B cell (primary cell): ENCODE measurements around the gene ABTB2. TPM values are rescaled to one million over a fixed set of nuclear protein-coding genes. Genes with fewer than 3 reads are reported as not detected.

Experiments
- ATAC-seq: fragments of 200-7000 bp; cut with Tn5 transposase; one replicate; pipeline ENCODE4 v1.10.0; 2021; ENCODE audit warnings: low read depth, mild to moderate bottlenecking, moderate number of reproducible peaks, moderate library complexity
- CTCF ChIA-PET: fragments of 350-600 bp; sonication (Branson Sonifier 250); formaldehyde crosslinking; loops from one replicate; lab custom pipeline; 2021; ENCODE audit warnings: antibody characterized with exemption, inconsistent platforms; lab: Charles Lee
- POLR2A ChIA-PET: fragments of 350-600 bp; sonication (Branson Sonifier 250); formaldehyde crosslinking; loops from one replicate; lab custom pipeline; 2021; ENCODE audit warnings: antibody characterized with exemption; lab: Charles Lee
- DNase-seq: peaks from one replicate; pipeline ENCODE4 v3.0.0; 2013
- H2AFZ ChIP-seq: 2 replicates; pipeline ENCODE4 v1.6.1; 2012; ENCODE audit warnings: mild to moderate bottlenecking, low read depth, low read length; ENCODE audit not compliant: insufficient read depth, poor library complexity, severe bottlenecking
- H3K27ac ChIP-seq, 2 donors: 1 replicate in 1 of 2; 2 replicates in 1 of 2; pipeline ENCODE4 v1.5.1; 2012 to 2013; ENCODE audit warnings: low read length in 2 of 2, mild to moderate bottlenecking in 2 of 2, moderate library complexity in 1 of 2
- H3K27me3 ChIP-seq, 4 experiments: fragments of 200-600 bp in 1 of 4; sonication (generic) in 1 of 4; replicated peaks in 1 of 4; 1 replicate in 2 of 4; 2 replicates in 2 of 4; pipeline versions ENCODE4 v1.6.1 to v1.7.0; 2013 to 2016; ENCODE audit warnings: low read length in 3 of 4, mild to moderate bottlenecking in 2 of 4, mixed read lengths in 1 of 4, moderate library complexity in 1 of 4; ENCODE audit not compliant: insufficient read depth in 4 of 4, control insufficient read depth in 3 of 4; ENCODE audit errors: control extremely low read depth in 1 of 4
- H3K36me3 ChIP-seq, 2 experiments: replicated peaks in 1 of 2; 1 replicate in 1 of 2; 2 replicates in 1 of 2; pipeline versions ENCODE4 v1.6.1 to v1.7.1; 2013; ENCODE audit warnings: low read length in 1 of 2; ENCODE audit not compliant: insufficient read depth in 2 of 2, control insufficient read depth in 1 of 2; ENCODE audit errors: control extremely low read depth in 1 of 2, extremely low read depth in 1 of 2
- H3K4me1 ChIP-seq, 2 donors: fragments of 200-600 bp in 1 of 2; sonication (generic) in 1 of 2; 1 replicate in 1 of 2; 2 replicates in 1 of 2; pipeline versions ENCODE4 v1.5.1 to v1.6.1; 2013 to 2017; ENCODE audit warnings: low read length in 2 of 2; ENCODE audit not compliant: control insufficient read depth in 2 of 2, insufficient read depth in 2 of 2
- H3K4me2 ChIP-seq: replicated peaks from 2 replicates; pipeline ENCODE3; 2012; ENCODE audit warnings: mild to moderate bottlenecking, low read depth, low read length; ENCODE audit not compliant: poor library complexity, severe bottlenecking
- H3K4me3 ChIP-seq, 5 experiments: fragments of 200-600 bp in 1 of 5; sonication (generic) in 1 of 5; 1 replicate in 3 of 5; 2 replicates in 2 of 5; pipeline versions ENCODE4 v1.5.1 to v1.7.0; 2011 to 2016; ENCODE audit warnings: low read length in 4 of 5, mild to moderate bottlenecking in 4 of 5, low read depth in 2 of 5, control low read depth in 1 of 5, moderate library complexity in 1 of 5; ENCODE audit not compliant: insufficient read depth in 1 of 5; ENCODE audit errors: control extremely low read depth in 1 of 5, extremely low read depth in 1 of 5
- H3K79me2 ChIP-seq: fragments of 200-600 bp; sonication (generic); one replicate; pipeline ENCODE4 v1.6.0; 2016; ENCODE audit warnings: low read length; ENCODE audit not compliant: control insufficient read depth, insufficient read depth
- H3K9ac ChIP-seq: fragments of 200-600 bp; sonication (generic); 2 replicates; pipeline ENCODE4 v1.6.1; 2017; ENCODE audit warnings: mild to moderate bottlenecking, low read length, moderate library complexity
- H3K9me3 ChIP-seq, 3 donors: one replicate each; pipeline versions ENCODE4 v1.6.1 to v1.7.1; 2013; ENCODE audit warnings: low read length in 2 of 3; ENCODE audit not compliant: control insufficient read depth in 2 of 3, insufficient read depth in 1 of 3; ENCODE audit errors: control extremely low read depth in 1 of 3
- H4K20me1 ChIP-seq: 2 replicates; pipeline ENCODE4 v1.6.0; 2012; ENCODE audit warnings: mild to moderate bottlenecking, low read length; ENCODE audit not compliant: insufficient read depth, control insufficient read depth, poor library complexity, severe bottlenecking
- H3K27ac Mint-ChIP-seq: one replicate; pipeline ENCODE4 v1.8.0; 2021; ENCODE audit warnings: mixed read lengths
- H3K27me3 Mint-ChIP-seq: one replicate; pipeline ENCODE4 v1.8.0; 2021; ENCODE audit warnings: mixed read lengths
- H3K4me1 Mint-ChIP-seq: one replicate; pipeline ENCODE4 v1.8.0; 2021; ENCODE audit warnings: mixed read lengths
- H3K4me3 Mint-ChIP-seq: one replicate; pipeline ENCODE4 v1.8.0; 2021; ENCODE audit warnings: mixed read lengths
- H3K9me3 Mint-ChIP-seq: one replicate; pipeline ENCODE4 v1.8.0; 2022; ENCODE audit warnings: mixed read lengths; ENCODE audit not compliant: insufficient read depth
- CTCF ChIP-seq: fragments of 200-600 bp; IDR thresholded peaks from one replicate; pipeline ENCODE4 v1.8.0; 2022; ENCODE audit warnings: antibody characterized with exemption, mild to moderate bottlenecking
- EZH2 ChIP-seq: IDR thresholded peaks from 2 replicates; pipeline ENCODE4 v1.6.1; 2012; ENCODE audit warnings: borderline replicate concordance, low read depth, mild to moderate bottlenecking, moderate library complexity, low read length; ENCODE audit not compliant: insufficient read depth, poor library complexity, severe bottlenecking
- WGBS: methylation state at CpG from one replicate; pipeline ENCODE4 v1.1.5; 2013; ENCODE audit warnings: missing lambda C conversion rate; ENCODE audit not compliant: insufficient coverage; 5-methylcytosine and 5-hydroxymethylcytosine counted together
- intact Hi-C: fragments of 100-400 bp; cut with micrococcal nuclease; formaldehyde crosslinking; loops from one replicate; pipeline ENCODE4 v1.10.0; 2022
- polyA plus RNA-seq: library from polyadenylated mRNA; depleted of rRNA; stranded (reverse); fragments of >200 nt; gene quantifications from 2 replicates; pipeline ENCODE4 v1.2.3, GENCODE V29; 2012
- total RNA-seq, 2 donors: library from RNA; stranded (reverse); fragments of 120-200 nt in 1 of 2; gene quantifications; 1 replicate in 1 of 2; 2 replicates in 1 of 2; pipeline versions ENCODE4 v1.2.3 to v1.2.4, GENCODE V29; 2013 to 2022

The ABTB2 gene
- total and polyA plus RNA-seq, 2 donors (not counting 1 experiment from before 2014, with no cell fraction given) = 0.30 to 5.9 TPM

GRCh38 chr11:34245041-34245440 lies 112.8 kb downstream of the ABTB2 start:
- intact Hi-C loops = no loop called here
- Histone ChIP-seq H3K4me2 (no peak overlapping the region), H3K9ac (no peak overlapping the region), H3K27ac (no peak overlapping the region), H3K4me3 (no peak overlapping the region), H3K4me1 (peaks cover 13 to 27% of the 10 kb centered on the region in 2 donors), H2AFZ (no peak overlapping the region), H4K20me1 (no peaks in the 10 kb centered on the region), H3K9me3 (no peaks in the 10 kb centered on the region), H3K79me2 (no peaks in the 10 kb centered on the region), H3K36me3 (no peaks in the 10 kb centered on the region), H3K27me3 (peaks cover 0 to 2% (median 0%) of the 10 kb centered on the region in 4 experiments)
- Mint-ChIP-seq H3K4me3 (no peak overlapping the region), H3K27ac (no peak overlapping the region), H3K27me3 (no peaks in the 10 kb centered on the region), H3K9me3 (no peaks in the 10 kb centered on the region), H3K4me1 (peaks cover 44% of the 10 kb centered on the region)
- TF ChIP-seq CTCF = no peak
- no peak for TF ChIP-seq EZH2
- ATAC-seq (no peak), DNase-seq (no peak)
- 93% methylated on average over 4 of the region's 4 CpGs for WGBS
- CTCF ChIA-PET = interaction anchor here (1.6 kb wide), 1 partner anchor 11 kb away, joined by 5 read pairs; no protein-coding TSS in a partner anchor
- POLR2A ChIA-PET = interaction anchor here (1.6 kb wide), 1 partner anchor 8 kb away, joined by 3 read pairs; no protein-coding TSS in a partner anchor

GRCh38 chr11:34243600-34244464 lies 114.0 kb downstream of the ABTB2 start:
- Mint-ChIP-seq H3K4me1 (peaks cover 47% of the 10 kb centered on the region), H3K4me3 (peak overlapping the region; percentile 49), H3K27me3 (no peaks in the 10 kb centered on the region), H3K9me3 (no peaks in the 10 kb centered on the region), H3K27ac (peak overlapping the region; percentile 67)
- DNase-seq (no peak), ATAC-seq (no peak)
- Histone ChIP-seq H3K27me3 (peaks cover 0 to 2% (median 0%) of the 10 kb centered on the region in 4 experiments), H3K36me3 (no peaks in the 10 kb centered on the region), H3K79me2 (no peaks in the 10 kb centered on the region), H4K20me1 (no peaks in the 10 kb centered on the region), H3K4me1 (peaks cover 16 to 34% of the 10 kb centered on the region in 2 donors), H3K9me3 (no peaks in the 10 kb centered on the region), H3K9ac (no peak overlapping the region), H3K27ac (no peak overlapping the region), H3K4me2 (peak overlapping the region; percentile 16), H2AFZ (no peak overlapping the region), H3K4me3 (no peak overlapping the region)
- POLR2A ChIA-PET = no interaction called here
- 79% methylated on average over 3 of the region's 8 CpGs for WGBS
- intact Hi-C loops = no loop called here
- CTCF ChIA-PET = interaction anchor here (1.4 to 1.6 kb wide), 2 partner anchors 10 to 115 kb away, joined by 3 to 5 read pairs; no protein-coding TSS in a partner anchor
- TF ChIP-seq CTCF (no peak), EZH2 (no peak)
